ENCODE results near the gene HSD17B1.
A peak's percentile ranks its signal among the peaks of the same experiment; 100 is the strongest.
"Not testable (repeated sequence)": the region's sequence is repeated elsewhere in the genome, so short reads cannot be mapped to it uniquely, and the experiment has no call there.

HSD17B1 gene

GRCh38 chr17:42552736-42553135 is at the start of gene HSD17B1:
HSD17B1 (plus strand) TSS chr17:42552923; CDS start chr17:42552934, 11 bp downstream.
- not testable (repeated sequence) for DNase-seq (ENCODE audit: low read depth in 2 of 2)

DNA sequence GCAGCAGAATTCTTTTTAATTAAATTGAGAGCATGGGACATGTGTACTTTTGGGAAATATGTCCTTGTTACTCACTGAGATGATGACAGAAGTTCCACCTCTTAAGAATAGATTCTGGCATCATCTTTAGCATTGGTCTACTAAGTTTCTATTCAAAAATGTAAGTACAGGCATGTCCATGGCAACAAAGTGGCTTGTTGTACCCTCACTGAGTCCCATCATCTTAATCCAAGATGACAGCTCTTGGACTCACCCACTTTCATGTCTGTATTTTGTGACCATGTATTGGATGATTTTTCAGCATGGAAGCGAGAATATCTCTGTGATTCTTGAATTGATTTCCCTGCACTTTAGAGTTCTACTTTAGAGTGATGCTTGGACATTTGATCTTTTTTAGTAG is 49.8 kb upstream of the HSD17B1 start:
- DNase-seq (ENCODE audit: low read depth in 2 of 2) = no peak

DNA sequence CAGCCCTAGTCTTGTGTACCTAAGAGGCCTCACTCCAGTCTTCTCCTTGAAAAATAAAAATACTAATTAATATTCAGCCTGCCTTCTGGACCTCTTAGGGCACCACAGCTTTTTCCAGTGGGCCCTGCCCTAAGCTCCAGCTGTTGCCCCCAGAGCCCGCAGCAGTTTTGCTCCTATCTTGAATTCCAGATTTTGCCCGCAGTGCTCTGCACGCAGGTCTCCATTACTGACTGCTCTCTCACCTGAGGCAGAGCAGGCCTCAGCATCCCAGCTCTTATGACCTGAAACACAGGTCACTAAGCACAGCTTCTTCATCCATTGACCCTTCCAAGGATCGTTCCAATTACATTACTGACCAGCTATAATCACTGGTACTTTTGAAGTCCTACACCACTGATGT is 45.1 kb upstream of the HSD17B1 start:
- no peak for DNase-seq (ENCODE audit: low read depth in 2 of 2)

GRCh38 chr17:42508426-42509165 is 44.1 kb upstream of the HSD17B1 start:
- DNase-seq (ENCODE audit: low read depth in 2 of 2) = no peak

- no peak for DNase-seq (ENCODE audit: low read depth in 2 of 2)
These were observed 43.3 kb upstream of the HSD17B1 start for GRCh38 chr17:42509409-42509808.

DNA sequence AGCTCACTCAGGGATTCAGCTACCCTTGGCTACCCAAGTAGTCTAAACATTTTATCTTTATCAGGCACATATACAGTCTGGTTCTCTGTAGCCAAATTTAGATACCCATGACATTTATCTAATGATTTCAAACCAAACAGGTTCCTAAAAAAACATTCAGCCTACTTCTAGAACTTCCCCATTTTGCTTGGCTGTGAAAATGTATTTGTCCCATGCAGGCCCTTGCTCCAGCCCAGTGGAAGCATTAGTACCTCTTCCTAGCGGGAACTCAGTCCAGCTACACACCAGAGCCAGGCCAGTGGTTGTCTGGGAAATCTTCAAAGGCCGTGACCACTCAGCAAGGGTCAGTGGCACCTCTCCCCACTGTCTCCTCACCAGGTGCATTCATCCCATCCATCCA is 42.9 kb upstream of the HSD17B1 start:
- DNase-seq (ENCODE audit: low read depth in 2 of 2) = no peak

DNA sequence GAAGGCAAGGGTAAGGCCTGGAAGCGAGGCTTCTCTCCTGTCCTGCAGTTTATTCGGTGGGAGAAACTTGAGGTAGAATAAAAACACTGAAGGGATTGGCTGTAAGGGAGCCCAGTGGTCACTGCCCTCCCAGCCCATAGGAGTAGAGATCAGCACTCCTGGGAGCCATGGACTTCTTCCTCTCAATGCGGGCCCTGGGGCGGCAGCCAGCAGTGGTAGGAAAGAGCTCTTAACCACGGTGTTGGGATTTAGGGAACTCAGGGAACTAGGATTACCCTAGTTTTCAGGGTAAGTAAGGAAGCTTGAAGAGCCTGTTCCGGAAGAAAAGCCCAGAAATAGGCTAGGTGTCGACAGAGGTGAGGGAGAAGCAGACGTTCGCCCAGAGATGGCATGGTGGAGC is 40.5 kb upstream of the HSD17B1 start:
- DNase-seq (ENCODE audit: low read depth in 2 of 2) = no peak

DNA sequence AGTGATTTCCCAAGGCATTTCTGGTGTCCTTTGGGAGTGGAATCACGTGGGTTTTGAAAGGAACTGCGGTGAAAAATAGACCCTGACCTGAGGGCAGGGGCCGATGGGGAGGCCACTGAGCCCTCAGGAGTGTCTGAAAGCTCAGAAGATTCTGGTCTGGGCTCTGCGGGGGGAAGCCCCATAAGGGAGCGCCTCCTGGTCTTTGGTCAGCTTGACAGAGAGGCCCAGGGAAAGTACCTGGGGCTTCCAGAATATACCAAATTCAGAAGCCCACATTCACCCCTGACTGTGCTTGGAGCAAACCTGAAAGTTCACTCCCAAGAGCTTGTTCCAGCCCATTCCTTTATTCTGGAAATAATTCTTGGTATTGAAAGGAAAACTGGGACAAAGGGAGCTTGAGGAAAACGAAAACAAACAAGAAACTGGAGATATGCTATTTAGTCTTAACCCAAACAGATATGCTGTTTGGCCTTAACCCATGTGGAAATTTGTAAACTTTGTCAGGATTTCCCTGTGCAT is 39.9 kb upstream of the HSD17B1 start:
- DNase-seq (ENCODE audit: low read depth in 2 of 2) = no peak

- no peak for DNase-seq (ENCODE audit: low read depth in 2 of 2)
These were observed 39.0 kb upstream of the HSD17B1 start for GRCh38 chr17:42513686-42514085.

DNA sequence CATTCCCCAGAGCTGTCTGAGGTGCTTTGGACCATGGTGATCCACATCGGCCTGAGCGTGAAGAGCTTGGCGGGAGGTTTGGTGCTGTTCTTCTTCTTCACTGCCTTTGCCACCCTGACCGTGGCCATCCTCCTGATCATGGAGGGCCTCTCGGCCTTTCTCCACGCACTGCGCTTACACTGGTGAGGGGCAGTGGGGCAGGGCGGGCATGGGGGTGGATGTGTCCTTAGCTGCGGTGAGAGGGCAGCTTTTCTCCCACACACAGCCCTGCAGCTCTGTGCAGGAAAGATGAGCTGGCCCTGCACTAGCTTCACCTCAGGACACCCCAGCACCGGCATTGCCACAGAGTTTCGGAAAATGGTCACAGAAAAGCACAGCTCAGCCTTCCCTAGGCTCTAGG is 38.4 kb upstream of the HSD17B1 start:
- DNase-seq (ENCODE audit: low read depth in 2 of 2) = no peak

DNA sequence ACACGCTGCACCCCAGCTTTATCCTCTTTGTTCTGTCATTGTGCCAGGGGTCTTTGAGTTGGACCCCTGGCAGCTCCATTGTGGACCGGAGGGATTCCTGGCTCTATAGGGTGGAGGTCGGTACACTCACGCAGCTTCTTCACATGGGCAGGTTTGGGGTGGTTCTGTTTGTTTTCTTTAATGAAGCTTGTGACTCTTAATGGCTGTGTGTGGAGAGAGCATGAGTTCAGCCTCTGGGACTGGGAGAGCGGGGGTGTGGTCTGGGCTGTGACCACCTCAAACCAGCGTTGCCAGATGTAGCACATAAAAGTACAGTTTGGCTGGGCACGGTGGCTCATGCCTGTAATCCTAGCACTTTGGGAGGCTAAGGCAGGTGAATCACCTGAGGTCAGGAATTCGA is 37.9 kb upstream of the HSD17B1 start:
- DNase-seq (ENCODE audit: low read depth in 2 of 2) = no peak

GRCh38 chr17:42517516-42517915 is 35.2 kb upstream of the HSD17B1 start:
- peak; percentile 69 to 87 for DNase-seq (ENCODE audit: low read depth in 2 of 2)

DNA sequence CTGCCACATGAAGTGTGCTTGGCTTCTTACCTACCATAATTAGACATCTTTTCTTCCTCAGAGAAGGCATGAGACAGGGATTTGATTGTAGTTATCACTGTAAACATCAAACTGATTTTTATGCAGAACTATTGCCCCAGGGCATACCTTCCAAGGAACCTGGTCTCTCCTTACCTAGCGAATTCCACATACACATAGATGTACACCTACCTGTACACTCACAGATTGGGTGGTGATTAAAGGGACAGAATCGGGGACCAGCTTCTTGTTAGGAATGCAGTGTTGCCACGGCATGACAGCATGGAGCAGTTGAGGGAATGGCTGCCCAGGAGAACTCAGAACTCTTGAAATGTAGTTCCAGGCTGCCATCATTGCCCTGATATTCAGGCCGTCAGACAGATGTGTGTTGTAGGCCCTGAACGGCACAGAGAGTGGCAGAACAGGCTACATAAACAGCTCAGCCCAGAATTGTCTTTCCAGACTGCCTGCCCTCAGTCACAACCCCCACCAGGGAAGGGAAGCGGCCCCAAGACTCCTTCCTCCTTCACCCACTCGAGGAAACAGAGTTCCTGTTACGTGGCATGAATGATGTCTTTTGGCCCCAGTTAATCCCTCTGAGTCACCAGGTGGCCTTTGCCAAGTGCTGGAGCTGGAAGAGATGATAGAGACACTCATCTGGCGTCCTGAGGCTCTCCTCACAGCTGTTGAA is 34.5 kb upstream of the HSD17B1 start:
- no peak for DNase-seq (ENCODE audit: low read depth in 2 of 2)

- DNase-seq (ENCODE audit: low read depth in 2 of 2) = no peak
These were observed 33.8 kb upstream of the HSD17B1 start for GRCh38 chr17:42518755-42519545.

DNA sequence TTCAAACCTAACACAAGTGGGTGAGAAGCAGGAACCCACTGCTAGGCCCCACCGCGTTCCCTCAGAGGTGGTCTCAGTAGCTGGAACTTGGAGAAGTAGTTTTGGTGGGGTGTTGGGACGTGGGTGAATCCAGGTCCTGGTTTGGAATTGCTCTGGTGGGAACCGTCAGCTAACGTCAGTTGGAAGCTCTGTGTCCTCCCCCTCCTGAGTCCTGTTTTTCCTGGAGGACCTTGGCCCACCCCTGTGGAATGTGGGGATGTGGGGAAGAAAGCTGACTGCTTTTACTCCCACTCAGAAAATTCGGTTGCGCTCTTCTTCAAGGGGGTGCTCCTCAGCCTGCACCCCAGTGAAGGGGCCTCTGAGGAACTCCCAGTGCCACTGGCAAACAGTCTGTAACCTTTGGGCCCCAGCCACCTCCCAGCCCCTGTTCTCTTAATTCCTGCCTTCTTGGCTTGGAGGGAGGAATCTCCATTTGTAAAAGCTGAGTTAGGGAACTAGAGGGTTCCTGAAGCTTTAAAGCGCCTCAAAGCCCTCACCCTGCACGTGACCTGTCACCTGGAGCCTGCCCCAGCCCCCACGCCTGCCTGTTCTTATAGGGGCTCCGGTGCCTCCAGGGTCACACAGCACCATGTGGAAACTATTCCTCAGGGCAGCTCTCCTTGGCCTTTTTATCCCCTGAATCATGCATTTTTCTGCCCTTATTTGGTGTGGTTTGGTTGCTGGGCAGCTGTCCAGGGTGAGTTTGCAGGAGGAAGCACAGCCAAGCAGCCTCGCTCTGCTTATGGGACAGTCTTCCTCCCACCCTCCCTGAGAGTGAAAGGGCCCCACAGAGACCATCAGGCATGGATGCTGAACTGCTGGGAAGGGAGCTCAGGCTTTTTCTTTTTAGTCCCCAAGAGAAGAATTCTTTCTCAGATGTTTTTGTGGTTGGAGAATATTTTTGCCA is 32.9 kb upstream of the HSD17B1 start:
- no peak for DNase-seq (ENCODE audit: low read depth in 2 of 2)

DNA sequence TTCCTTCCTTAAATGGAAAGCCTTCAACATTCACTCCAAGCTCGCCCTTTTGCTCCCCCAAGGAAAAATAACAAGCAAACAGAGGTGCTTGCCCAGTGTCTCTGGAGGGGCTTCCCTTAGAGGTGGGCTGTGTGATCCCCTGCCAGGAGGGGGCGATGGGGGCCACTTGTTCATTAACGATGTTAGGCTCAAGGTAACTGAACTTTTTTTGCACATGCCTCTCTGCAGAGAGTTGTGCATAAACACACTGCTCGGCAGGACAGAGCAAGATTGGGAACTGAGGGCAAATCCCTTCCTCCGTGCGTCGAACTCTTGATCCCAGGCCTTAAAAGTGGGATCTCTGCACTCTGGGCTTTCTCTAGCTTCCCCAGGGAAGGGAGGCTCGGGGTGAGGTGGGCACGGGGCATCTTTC is 32.2 kb upstream of the HSD17B1 start:
- no peak for DNase-seq (ENCODE audit: low read depth in 2 of 2)

DNA sequence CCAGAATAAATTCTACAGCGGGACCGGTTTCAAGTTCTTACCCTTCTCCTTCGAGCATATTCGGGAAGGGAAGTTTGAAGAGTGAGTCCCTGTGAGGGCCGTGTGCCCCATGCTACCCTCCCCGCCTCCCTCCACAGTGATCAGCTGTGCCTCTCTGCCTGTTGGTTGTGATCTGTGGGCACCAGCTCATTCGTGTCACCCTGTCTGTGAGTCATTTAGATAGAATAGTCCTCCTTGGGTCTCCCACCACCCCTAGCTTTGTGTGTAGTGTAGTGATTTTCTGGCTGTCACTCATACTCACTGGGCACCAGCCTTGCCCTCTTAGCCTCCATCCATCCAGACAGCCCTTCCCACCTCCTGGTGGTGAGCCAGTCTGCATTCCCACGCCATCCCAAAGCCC is 31.7 kb upstream of the HSD17B1 start:
- DNase-seq (ENCODE audit: low read depth in 2 of 2) = no peak

- no peak for DNase-seq (ENCODE audit: low read depth in 2 of 2)
These were observed 31.0 kb upstream of the HSD17B1 start for GRCh38 chr17:42521666-42522262.

GRCh38 chr17:42522263-42522790 is 30.4 kb upstream of the HSD17B1 start:
- no peak for DNase-seq (ENCODE audit: low read depth in 2 of 2)

DNA sequence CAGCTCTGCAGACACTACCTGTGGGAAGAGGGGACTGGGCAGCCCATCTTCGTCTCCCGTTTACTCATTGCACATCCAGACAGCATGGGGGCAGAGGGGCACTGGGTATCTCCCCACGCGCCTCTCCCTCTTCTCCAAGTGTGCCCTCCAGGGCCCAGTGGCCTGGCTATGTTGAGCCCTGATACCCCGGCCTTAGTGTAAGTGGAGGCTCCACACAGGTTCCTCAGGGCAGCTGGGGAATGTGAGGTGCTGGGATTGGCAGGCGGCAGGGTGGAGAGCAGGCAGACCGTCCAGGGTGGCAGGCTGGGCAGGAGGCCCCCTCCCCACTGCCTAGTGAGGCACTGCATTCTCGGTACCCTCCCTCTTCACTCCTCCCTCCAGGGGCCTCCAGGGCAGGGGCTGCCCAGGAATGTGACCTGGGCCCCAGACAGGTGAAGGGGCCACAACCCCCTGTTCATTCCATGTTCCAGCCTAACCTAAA is 29.9 kb upstream of the HSD17B1 start:
- no peak for DNase-seq (ENCODE audit: low read depth in 2 of 2)
